BJ (cell line): ENCODE results near the gene PIK3CA. TPM values are rescaled to one million over a fixed set of nuclear protein-coding genes. Genes with fewer than 3 reads are reported as not detected.

Experiments
- CTCF ChIA-PET: fragments of 350-600 bp; formaldehyde crosslinking; extraction: SDS; loops from one replicate; lab custom pipeline; 2021; ENCODE audit warnings: antibody characterized with exemption, inconsistent platforms; lab: Yijun Ruan, JAX
- POLR2A ChIA-PET: fragments of 300-600 bp; sonication (Branson Sonifier 250); formaldehyde crosslinking; extraction: SDS; loops from one replicate; lab custom pipeline; 2021; ENCODE audit warnings: antibody characterized with exemption; lab: Charles Lee
- DNase-seq: peaks from one replicate; pipeline ENCODE4 v3.0.0-alpha.2; 2011; ENCODE audit warnings: low read depth
- H3K27me3 ChIP-seq: 2 replicates; pipeline ENCODE4 v1.6.0; 2011; ENCODE audit warnings: low read length; ENCODE audit not compliant: control insufficient read depth, insufficient read depth
- H3K36me3 ChIP-seq: 2 replicates; pipeline ENCODE4 v1.5.1; 2011; ENCODE audit warnings: low read length; ENCODE audit not compliant: control insufficient read depth, insufficient read depth
- H3K4me3 ChIP-seq: 2 replicates; pipeline ENCODE4 v1.5.1; 2011; ENCODE audit warnings: low read depth, mild to moderate bottlenecking, control low read depth, low read length
- polyA plus RNA-seq: library from polyadenylated mRNA; depleted of rRNA; stranded (reverse); fragments of >200 nt; gene quantifications from 2 replicates; pipeline ENCODE4 v1.2.3, GENCODE V29; 2011
- TF ChIP-seq, protein P1 (sequence below): IDR thresholded peaks from 2 replicates; pipeline ENCODE4 v1.5.1; 2011; ENCODE audit warnings: low read depth, mild to moderate bottlenecking, control low read depth, inconsistent platforms, low read length, moderate library complexity; ENCODE audit not compliant: insufficient read depth

Gene PIK3CA
- polyA plus RNA-seq, 1 experiment = 5.5 TPM

DNA sequence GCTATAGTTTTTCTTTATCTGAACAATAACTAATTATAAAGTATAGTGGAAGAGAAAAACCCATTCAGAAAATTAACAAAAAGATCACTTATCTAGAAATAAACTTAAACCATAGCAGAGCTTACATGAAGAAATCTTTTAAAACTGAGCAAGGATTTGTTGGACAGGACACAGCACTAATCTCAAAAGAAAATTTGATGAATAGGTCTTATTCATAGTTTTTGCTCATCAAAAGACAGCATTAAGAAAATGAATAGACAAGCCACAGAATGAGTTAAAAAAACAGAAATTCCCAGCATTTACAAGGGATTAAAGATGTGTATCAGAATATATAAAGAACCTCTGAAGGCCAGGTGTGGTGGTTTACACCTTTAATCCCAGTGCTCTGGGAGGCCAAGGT lies 29.5 kb downstream of the PIK3CA start:
- CTCF ChIA-PET = no interaction called here
- POLR2A ChIA-PET = interaction anchor here (0.7 kb wide), 1 partner anchor 11 kb away, joined by 7 read pairs; no protein-coding TSS in a partner anchor
- H3K36me3 ChIP-seq = no peaks in the 10 kb centered on the region
- no peaks in the 10 kb centered on the region for H3K27me3 ChIP-seq
- no peak for DNase-seq
- TF ChIP-seq, protein P1, sequence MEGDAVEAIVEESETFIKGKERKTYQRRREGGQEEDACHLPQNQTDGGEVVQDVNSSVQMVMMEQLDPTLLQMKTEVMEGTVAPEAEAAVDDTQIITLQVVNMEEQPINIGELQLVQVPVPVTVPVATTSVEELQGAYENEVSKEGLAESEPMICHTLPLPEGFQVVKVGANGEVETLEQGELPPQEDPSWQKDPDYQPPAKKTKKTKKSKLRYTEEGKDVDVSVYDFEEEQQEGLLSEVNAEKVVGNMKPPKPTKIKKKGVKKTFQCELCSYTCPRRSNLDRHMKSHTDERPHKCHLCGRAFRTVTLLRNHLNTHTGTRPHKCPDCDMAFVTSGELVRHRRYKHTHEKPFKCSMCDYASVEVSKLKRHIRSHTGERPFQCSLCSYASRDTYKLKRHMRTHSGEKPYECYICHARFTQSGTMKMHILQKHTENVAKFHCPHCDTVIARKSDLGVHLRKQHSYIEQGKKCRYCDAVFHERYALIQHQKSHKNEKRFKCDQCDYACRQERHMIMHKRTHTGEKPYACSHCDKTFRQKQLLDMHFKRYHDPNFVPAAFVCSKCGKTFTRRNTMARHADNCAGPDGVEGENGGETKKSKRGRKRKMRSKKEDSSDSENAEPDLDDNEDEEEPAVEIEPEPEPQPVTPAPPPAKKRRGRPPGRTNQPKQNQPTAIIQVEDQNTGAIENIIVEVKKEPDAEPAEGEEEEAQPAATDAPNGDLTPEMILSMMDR = no peak
- H3K4me3 ChIP-seq = no peak overlapping the region

DNA sequence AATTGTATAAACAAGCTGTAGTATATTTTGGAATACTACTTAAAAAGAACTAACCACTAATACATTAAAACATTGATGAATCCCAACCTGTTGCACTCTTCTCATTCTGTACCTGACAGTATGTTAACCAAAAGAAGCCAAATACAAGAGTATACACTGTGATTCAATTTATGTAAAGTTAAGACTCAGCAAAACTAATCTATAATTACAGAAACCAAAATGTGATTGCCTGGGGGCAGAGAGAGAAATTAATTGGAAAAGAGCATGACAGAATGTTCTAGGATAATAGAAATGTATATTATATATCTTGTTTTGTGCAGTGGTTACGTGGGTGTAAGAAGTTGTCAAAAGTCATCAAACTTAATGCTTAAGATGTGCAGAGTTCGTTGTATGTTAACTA lies 31.1 kb downstream of the PIK3CA start:
- ChIA-PET POLR2A (no interaction called here), CTCF (no interaction called here)
- Histone ChIP-seq H3K4me3 (no peak overlapping the region), H3K27me3 (no peaks in the 10 kb centered on the region), H3K36me3 (no peaks in the 10 kb centered on the region)
- DNase-seq = no peak
- TF ChIP-seq, protein P1 = no peak

DNA sequence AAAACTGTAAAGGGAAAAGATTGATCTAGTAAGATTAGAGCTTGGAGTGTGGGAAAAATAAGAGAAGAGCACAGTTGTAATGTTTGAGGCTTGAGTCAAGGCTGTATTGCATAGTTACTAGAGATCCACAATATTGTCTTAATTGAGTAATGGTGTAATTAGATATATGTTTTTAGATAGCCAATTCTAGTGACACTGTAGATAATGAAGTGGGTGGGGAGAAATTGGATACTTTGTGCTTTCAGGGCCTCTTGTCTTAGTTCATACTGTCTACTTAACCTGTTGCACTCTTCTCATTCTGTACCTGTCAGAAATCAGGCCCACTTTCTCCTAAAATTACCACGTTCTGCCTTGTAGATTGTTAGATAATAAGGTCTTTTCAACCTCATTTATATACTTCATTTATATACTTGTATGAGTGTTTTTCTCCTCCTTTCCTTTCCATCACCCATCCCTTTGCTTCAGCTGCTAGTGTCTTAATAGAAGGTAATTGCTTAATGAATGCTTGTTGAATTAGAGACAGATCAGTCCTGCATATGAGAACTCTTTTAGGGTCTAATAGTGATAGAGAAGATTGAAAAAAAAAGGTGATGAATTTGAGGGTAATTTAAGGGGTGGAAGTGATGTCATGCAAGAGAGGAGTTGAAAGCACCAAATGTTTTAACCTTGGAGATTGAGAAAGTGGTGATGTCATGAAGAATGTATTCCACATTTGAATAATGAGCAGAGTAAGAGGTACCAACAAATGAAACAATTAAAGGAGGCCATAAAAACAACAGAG lies 32.0 kb downstream of the PIK3CA start:
- DNase-seq = no peak
- Histone ChIP-seq H3K4me3 (no peak overlapping the region), H3K36me3 (no peaks in the 10 kb centered on the region), H3K27me3 (no peaks in the 10 kb centered on the region)
- TF ChIP-seq, protein P1 = no peak
- POLR2A ChIA-PET = no interaction called here
- CTCF ChIA-PET = no interaction called here

DNA sequence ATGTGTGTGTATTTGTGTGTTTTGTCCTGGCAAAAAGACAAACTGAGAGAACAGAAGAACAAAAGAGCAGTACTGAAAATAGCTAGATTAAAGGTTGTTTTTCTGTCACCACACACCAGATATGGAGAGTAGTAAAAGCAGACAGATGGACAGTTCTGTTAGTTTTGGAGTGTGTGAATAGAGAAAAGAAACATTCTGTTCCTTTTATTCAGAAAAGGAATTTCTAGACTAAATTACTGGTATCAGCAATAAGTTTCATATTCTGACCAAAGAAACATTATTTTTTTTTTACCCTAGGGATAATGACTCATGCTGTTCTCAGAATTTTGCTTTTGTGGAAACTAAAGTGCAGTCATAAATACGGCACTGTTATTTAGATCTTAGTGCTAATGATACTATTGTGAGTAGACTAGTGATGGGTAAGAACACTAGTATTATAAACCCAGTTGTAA lies 32.9 kb downstream of the PIK3CA start:
- no peak for DNase-seq
- no peaks in the 10 kb centered on the region for H3K27me3 ChIP-seq

DNA sequence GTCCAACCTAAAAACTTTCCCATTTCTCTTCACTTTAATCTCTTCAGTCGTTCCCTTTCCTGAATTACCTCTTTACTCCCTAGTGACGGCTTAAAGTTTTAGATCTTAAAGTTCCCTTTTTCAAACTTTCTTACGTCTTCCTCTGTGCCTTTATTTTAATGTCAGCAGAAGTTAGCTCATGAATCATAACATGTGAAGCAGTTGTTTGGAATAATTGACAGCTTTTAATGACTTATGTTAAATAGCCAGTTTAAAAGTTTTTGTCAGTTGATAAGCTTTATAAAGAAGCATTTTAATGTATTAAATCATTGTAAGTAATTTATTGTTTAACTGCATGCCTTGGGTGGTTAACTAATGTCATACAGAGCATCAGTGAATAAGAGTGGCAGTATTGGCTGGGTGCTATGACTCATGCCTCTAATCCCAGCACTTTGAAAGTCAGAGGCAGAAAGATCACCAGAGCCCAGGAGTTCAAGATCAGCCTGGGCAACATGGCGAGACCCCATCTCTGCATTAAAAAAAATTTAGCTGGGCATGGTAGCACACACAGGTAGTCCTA lies 33.9 kb downstream of the PIK3CA start:
- POLR2A ChIA-PET = no interaction called here
- CTCF ChIA-PET = no interaction called here
- no peaks in the 10 kb centered on the region for H3K36me3 ChIP-seq
- TF ChIP-seq, protein P1 = no peak
- no peaks in the 10 kb centered on the region for H3K27me3 ChIP-seq
- H3K4me3 ChIP-seq = no peak overlapping the region
- no peak for DNase-seq

More for the DNA sequence above, 32.9 kb downstream of the PIK3CA start:
- POLR2A ChIA-PET = no interaction called here
- TF ChIP-seq, protein P1 = no peak
- CTCF ChIA-PET = no interaction called here
- Histone ChIP-seq H3K36me3 (no peaks in the 10 kb centered on the region), H3K4me3 (no peak overlapping the region)
